Aorta (tissue), 5 donors: ENCODE measurements around the gene UNC13A. TPM values are rescaled to one million over a fixed set of nuclear protein-coding genes. Genes with fewer than 3 reads are reported as not detected.
"Not testable (repeated sequence)": the region's sequence is repeated elsewhere in the genome, so short reads cannot be mapped to it uniquely, and the experiment has no call there.

Experiments
- ATAC-seq: fragments of 200-7000 bp; cut with Tn5 transposase; one replicate; pipeline ENCODE4 v1.9.1; 2022; ENCODE audit warnings: moderate library complexity; ENCODE audit not compliant: low FRiP score
- DNase-seq, 2 donors: peaks; one replicate each; pipeline ENCODE4 v3.0.0-alpha.2; 2020
- H3K27ac ChIP-seq, 2 donors: one replicate each; pipeline ENCODE4 v1.5.1; 2013; ENCODE audit warnings: low read length in 2 of 2, mild to moderate bottlenecking in 2 of 2, moderate library complexity in 2 of 2, control low read depth in 1 of 2, inconsistent platforms in 1 of 2, low read depth in 1 of 2
- H3K27me3 ChIP-seq, 2 donors: one replicate each; pipeline ENCODE4 v1.6.1; 2013; ENCODE audit warnings: control low read depth in 1 of 2, low read length in 1 of 2, mild to moderate bottlenecking in 1 of 2, moderate library complexity in 1 of 2; ENCODE audit not compliant: insufficient read depth in 2 of 2, control insufficient read depth in 1 of 2
- H3K36me3 ChIP-seq, 2 donors: one replicate each; pipeline ENCODE4 v1.6.1; 2013; ENCODE audit warnings: control low read depth in 1 of 2, low read length in 1 of 2, mild to moderate bottlenecking in 1 of 2; ENCODE audit not compliant: insufficient read depth in 2 of 2, control insufficient read depth in 1 of 2
- H3K4me1 ChIP-seq, 2 donors: one replicate each; pipeline ENCODE4 v1.6.1; 2013; ENCODE audit warnings: low read length in 2 of 2, control low read depth in 1 of 2, mild to moderate bottlenecking in 1 of 2, moderate library complexity in 1 of 2; ENCODE audit not compliant: insufficient read depth in 2 of 2, control insufficient read depth in 1 of 2
- H3K4me3 ChIP-seq, 2 donors: one replicate each; pipeline ENCODE4 v1.5.1; 2013; ENCODE audit warnings: low read length in 2 of 2, control low read depth in 1 of 2, mild to moderate bottlenecking in 1 of 2
- H3K9me3 ChIP-seq: one replicate; pipeline ENCODE4 v1.6.1; 2013; ENCODE audit warnings: mild to moderate bottlenecking, low read length; ENCODE audit not compliant: control insufficient read depth
- WGBS, 2 donors: extraction: QIAGEN DNeasy Blood & Tissue Kit; methylation state at CpG; one replicate each; pipeline ENCODE4 v1.1.7; 2013; 5-methylcytosine and 5-hydroxymethylcytosine counted together
- intact Hi-C, 2 donors: fragments of 100-400 bp; cut with DNase I; formaldehyde crosslinking; loops; one replicate each; pipeline versions ENCODE4 v1.14.2 to v1.15.0; 2022
- polyA plus RNA-seq, 2 donors: library from polyadenylated mRNA; stranded (reverse); fragments of 200-250 nt; gene quantifications; one replicate each; pipeline ENCODE4 v1.2.3, GENCODE V29; 2013
- total RNA-seq, 2 donors: library from RNA; stranded (reverse); fragmentation: NEBNext Ultra II Directional; extraction: Animal tissue kit (Norgen Biotek cat#: 25700); gene quantifications; one replicate each; pipeline ENCODE4 v1.2.1, GENCODE V29; 2021
- donor health status: healthy with polysubstance abuse.
- donor health status: Bipolar disorder and iron deficiency.
- donor health status: DM: no; HTN: no; CAD: no.
- donor health status: DM: no; HTN: no; CAD: no.
- donor health status: DM: yes; HTN: yes; CAD: no.

UNC13A gene
- total and polyA plus RNA-seq, 4 donors: 0.38 to 2.8 (median 1.9) TPM

DNA sequence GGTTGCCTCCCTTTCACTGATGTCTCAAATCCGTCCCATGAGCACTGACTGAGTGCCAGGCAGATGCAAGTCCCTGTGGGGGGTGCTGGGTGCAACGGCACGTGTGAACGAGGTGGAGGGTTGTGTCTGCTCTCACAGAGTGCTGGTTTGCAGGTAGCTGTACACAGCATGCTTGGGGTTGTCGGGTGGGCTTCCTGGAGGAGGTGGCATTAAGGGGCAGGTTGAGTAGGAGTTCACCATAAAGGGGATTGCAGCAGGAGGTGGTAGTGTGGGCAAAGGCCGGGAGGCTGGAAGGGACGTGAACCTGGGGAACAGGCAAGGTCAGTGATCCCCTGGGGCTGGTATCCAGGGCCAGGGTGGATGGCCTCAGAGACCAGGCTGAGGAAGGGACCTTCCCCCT lies 115.5 kb downstream of the UNC13A start:
- H3K4me1 ChIP-seq: no peaks in the 10 kb centered on the region
- ATAC-seq (no peak), DNase-seq (no peak)
- no peaks in the 10 kb centered on the region for H3K27me3 ChIP-seq
- H3K27ac ChIP-seq: no peak overlapping the region
- peaks cover 0 to 9% of the 10 kb centered on the region in 2 donors for H3K36me3 ChIP-seq
- H3K9me3 ChIP-seq: no peaks in the 10 kb centered on the region
- WGBS, 2 donors: 93 to 96% methylated on average over 7 of the region's 7 CpGs
- H3K4me3 ChIP-seq: no peak overlapping the region
- intact Hi-C loops: loop anchor here in 1 of 2 donors (5.0 kb wide), 1 partner anchor 120 kb away; no protein-coding TSS in a partner anchor

- H3K36me3 ChIP-seq: peaks cover 0 to 8% of the 10 kb centered on the region in 2 donors
- 93 to 94% methylated on average over 6 of the region's 6 CpGs for WGBS, 2 donors
- H3K27me3 ChIP-seq: no peaks in the 10 kb centered on the region
- intact Hi-C loops: loop anchor here in 1 of 2 donors (5.0 kb wide), 1 partner anchor 118 kb away; no protein-coding TSS in a partner anchor
- no peaks in the 10 kb centered on the region for H3K9me3 ChIP-seq
- H3K4me3 ChIP-seq: no peak overlapping the region
- H3K27ac ChIP-seq: no peak overlapping the region
- no peak for ATAC-seq
- DNase-seq: no peak
- H3K4me1 ChIP-seq: no peaks in the 10 kb centered on the region
These were observed 117.4 kb downstream of the UNC13A start for GRCh38 chr19:17570791-17571190.

GRCh38 chr19:17570291-17570690 lies 117.9 kb downstream of the UNC13A start:
- not testable (repeated sequence) for H3K4me1 ChIP-seq, DNase-seq, H3K27me3 ChIP-seq, H3K27ac ChIP-seq, H3K9me3 ChIP-seq, ATAC-seq, H3K36me3 ChIP-seq, H3K4me3 ChIP-seq
- intact Hi-C loops: loop anchor here in 1 of 2 donors (5.0 kb wide), 1 partner anchor 118 kb away; no protein-coding TSS in a partner anchor
- 94 to 95% methylated on average over 5 of the region's 5 CpGs for WGBS, 2 donors

GRCh38 chr19:17567940-17568339 lies 120.2 kb downstream of the UNC13A start:
- Histone ChIP-seq H3K4me1 (no peaks in the 10 kb centered on the region), H3K9me3 (no peaks in the 10 kb centered on the region), H3K27me3 (no peaks in the 10 kb centered on the region), H3K27ac (no peak overlapping the region), H3K36me3 (peaks cover 2 to 8% of the 10 kb centered on the region in 2 donors), H3K4me3 (no peak overlapping the region)
- no peak for ATAC-seq
- DNase-seq: no peak
- intact Hi-C loops: loop anchor here in 1 of 2 donors (5.0 kb wide), 1 partner anchor 194 kb away; no protein-coding TSS in a partner anchor
- WGBS, 2 donors: 86 to 90% methylated on average over 1 of the region's 1 CpG

DNA sequence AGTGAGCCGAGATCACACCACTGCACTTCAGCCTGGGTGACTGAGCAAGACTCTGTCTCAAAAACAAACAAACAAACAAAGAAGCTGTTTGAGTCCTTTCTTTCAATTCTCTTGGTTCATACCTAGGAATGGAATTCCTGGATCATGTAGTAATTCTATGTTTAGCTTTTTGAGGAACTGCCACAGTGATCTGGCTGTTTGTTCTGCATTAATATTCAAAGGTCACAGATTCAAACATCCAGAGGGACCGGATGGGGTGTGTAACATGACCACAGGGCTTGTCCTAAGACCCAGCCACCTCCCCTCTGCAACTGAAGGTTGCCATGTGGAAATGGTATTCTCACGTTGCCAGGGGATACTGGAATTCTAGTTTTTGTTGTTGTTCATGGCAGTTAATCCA lies 122.5 kb downstream of the UNC13A start:
- Histone ChIP-seq H3K36me3 (peaks cover 2 to 3% of the 10 kb centered on the region in 2 donors), H3K27ac (no peak overlapping the region), H3K27me3 (no peaks in the 10 kb centered on the region), H3K4me1 (no peaks in the 10 kb centered on the region), H3K9me3 (no peaks in the 10 kb centered on the region), H3K4me3 (no peak overlapping the region)
- WGBS, 2 donors: 48 to 61% methylated on average over 3 of the region's 3 CpGs
- intact Hi-C loops: loop anchor here in 1 of 2 donors (5.0 kb wide), 1 partner anchor 197 kb away; no protein-coding TSS in a partner anchor
- ATAC-seq (no peak), DNase-seq (no peak)

GRCh38 chr19:17564781-17565180 lies 123.4 kb downstream of the UNC13A start:
- no peaks in the 10 kb centered on the region for H3K4me1 ChIP-seq
- WGBS, 2 donors: 66 to 69% methylated on average over 6 of the region's 6 CpGs
- no peak overlapping the region for H3K4me3 ChIP-seq
- intact Hi-C loops: loop anchor here in 1 of 2 donors (5.0 kb wide), 1 partner anchor 198 kb away; no protein-coding TSS in a partner anchor
- no peaks in the 10 kb centered on the region for H3K27me3 ChIP-seq
- H3K27ac ChIP-seq: no peak overlapping the region
- DNase-seq (no peak), ATAC-seq (no peak)
- peaks cover 2 to 7% of the 10 kb centered on the region in 2 donors for H3K36me3 ChIP-seq
- H3K9me3 ChIP-seq: no peaks in the 10 kb centered on the region

DNA sequence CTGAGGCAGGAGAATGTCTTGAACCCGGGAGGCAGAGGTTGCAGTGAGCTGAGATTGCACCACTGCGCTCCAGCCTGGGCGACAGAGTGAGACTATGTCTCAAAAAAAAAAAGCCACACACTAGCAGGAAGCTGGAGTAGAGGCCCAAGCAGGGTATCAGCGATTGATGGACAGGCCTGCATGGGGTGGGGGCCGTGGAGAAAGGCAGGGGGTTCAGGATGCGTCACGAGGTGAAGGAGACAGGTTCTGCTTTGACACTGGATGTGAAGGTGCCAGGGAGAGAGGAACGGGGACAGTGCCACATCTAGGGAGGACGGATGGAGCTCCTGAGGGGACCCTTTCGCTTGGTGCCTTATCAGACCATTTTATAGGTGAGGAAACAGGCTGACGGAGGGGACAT lies 125.6 kb downstream of the UNC13A start:
- 81 to 84% methylated on average over 11 of the region's 11 CpGs for WGBS, 2 donors
- no peaks in the 10 kb centered on the region for H3K27me3 ChIP-seq
- intact Hi-C loops: no loop called here
- no peaks in the 10 kb centered on the region for H3K4me1 ChIP-seq
- DNase-seq (peak in 1 of 2 donors; percentile 36), ATAC-seq (no peak)
- H3K4me3 ChIP-seq: no peak overlapping the region
- peaks cover 2 to 4% of the 10 kb centered on the region in 2 donors for H3K36me3 ChIP-seq
- H3K27ac ChIP-seq: no peak overlapping the region
- no peaks in the 10 kb centered on the region for H3K9me3 ChIP-seq

DNA sequence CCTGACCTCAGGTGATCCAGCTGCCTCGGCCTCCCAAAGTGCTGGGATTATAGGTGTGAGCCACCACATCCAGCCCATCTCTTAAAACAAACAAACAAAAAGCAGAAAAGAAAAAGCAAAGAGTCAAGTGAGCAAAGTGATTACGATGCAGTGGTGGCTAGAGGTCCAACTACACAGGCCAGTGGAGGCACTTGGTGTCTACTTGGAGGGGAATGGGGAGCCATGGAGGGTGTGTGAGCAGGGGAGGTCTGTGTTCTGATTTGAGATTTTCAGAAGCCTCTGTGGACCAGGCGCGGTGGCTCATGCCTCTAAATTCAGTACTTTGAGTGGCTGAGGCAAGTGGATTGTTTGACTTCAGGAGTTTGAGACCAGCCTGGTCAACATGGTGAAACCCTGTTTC lies 126.1 kb downstream of the UNC13A start:
- intact Hi-C loops: no loop called here
- no peaks in the 10 kb centered on the region for H3K9me3 ChIP-seq
- 93 to 94% methylated on average over 4 of the region's 4 CpGs for WGBS, 2 donors
- no peak overlapping the region for H3K4me3 ChIP-seq
- no peak for ATAC-seq
- H3K36me3 ChIP-seq: peaks cover 2 to 4% of the 10 kb centered on the region in 2 donors
- no peaks in the 10 kb centered on the region for H3K27me3 ChIP-seq
- no peak for DNase-seq
- H3K4me1 ChIP-seq: no peaks in the 10 kb centered on the region
- H3K27ac ChIP-seq: no peak overlapping the region

DNA sequence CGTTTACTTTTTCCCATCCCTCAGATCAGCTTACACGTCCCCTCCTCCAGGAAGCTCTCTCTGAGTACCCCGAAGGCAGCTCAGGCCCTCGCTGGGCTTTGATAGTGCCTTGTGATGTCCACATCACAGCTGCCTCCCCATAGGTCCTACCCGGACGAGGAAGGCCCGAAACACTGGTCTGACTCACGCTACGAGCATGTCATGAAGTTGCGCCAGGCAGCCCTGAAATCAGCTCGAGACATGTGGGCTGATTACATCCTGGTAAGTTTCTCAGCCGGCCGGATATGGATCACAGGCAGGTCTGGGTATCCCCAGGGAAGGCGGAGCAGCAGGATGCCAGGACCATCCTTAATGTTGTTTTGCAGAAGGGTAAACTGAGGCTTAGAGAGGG lies 128.0 kb downstream of the UNC13A start:
- Histone ChIP-seq H3K36me3 (peaks cover 1 to 4% of the 10 kb centered on the region in 2 donors), H3K9me3 (no peaks in the 10 kb centered on the region), H3K4me3 (no peak overlapping the region), H3K27ac (no peak overlapping the region), H3K4me1 (no peaks in the 10 kb centered on the region), H3K27me3 (no peaks in the 10 kb centered on the region)
- ATAC-seq: no peak
- intact Hi-C loops: no loop called here
- peak in 1 of 2 donors; percentile 75 for DNase-seq
- 82 to 83% methylated on average over 14 of the region's 14 CpGs for WGBS, 2 donors
